GM06990 (cell line): ENCODE results near the gene UNC80.

ENCODE experiments used
- DNase-seq: peaks from one replicate; pipeline ENCODE4 v3.0.0-alpha.2; 2011; ENCODE audit not compliant: insufficient read length; ENCODE audit errors: extremely low read depth
- H3K27me3 ChIP-seq: replicated peaks from 2 replicates; pipeline ENCODE4 v1.6.0; 2011; ENCODE audit warnings: low read length; ENCODE audit not compliant: control insufficient read depth, insufficient read depth
- H3K36me3 ChIP-seq: 2 replicates; pipeline ENCODE4 v1.5.1; 2011; ENCODE audit warnings: low read length; ENCODE audit not compliant: control insufficient read depth, insufficient read depth
- H3K4me3 ChIP-seq: replicated peaks from 2 replicates; pipeline ENCODE4 v1.5.1; 2011; ENCODE audit warnings: low read depth, mild to moderate bottlenecking, control low read depth, low read length
- CTCF ChIP-seq: IDR thresholded peaks from 2 replicates; pipeline ENCODE4 v1.5.1; 2011; ENCODE audit warnings: low read length, control low read depth, mild to moderate bottlenecking, inconsistent platforms; ENCODE audit not compliant: insufficient read depth, poor library complexity, severe bottlenecking

The UNC80 gene

DNA sequence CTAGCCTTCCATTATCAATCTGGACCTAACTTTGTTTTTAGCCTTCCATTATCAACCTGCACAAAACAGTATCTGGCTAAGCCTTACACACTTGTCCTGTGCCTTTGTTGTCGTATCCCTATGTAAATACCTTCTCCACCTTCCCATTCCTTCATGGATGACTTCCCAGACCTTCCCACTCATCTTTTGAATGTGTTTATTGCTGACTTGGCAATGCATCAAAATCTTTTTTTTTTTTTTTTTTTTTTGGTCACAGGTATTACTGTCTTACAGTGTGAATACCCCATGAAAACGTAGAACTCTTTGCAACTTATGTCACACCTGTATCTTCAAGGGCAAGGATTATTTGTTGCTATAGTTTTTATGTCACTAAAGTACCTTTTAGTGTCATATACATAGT lies 256.5 kb downstream of the UNC80 start:
- no peaks in the 10 kb centered on the region; the same call in 1 of the 2 replicates for H3K36me3 ChIP-seq
- no peak for TF ChIP-seq CTCF
- no peaks in the 10 kb centered on the region for H3K27me3 ChIP-seq
- DNase-seq, result no peak
- no peak overlapping the region for H3K4me3 ChIP-seq

DNA sequence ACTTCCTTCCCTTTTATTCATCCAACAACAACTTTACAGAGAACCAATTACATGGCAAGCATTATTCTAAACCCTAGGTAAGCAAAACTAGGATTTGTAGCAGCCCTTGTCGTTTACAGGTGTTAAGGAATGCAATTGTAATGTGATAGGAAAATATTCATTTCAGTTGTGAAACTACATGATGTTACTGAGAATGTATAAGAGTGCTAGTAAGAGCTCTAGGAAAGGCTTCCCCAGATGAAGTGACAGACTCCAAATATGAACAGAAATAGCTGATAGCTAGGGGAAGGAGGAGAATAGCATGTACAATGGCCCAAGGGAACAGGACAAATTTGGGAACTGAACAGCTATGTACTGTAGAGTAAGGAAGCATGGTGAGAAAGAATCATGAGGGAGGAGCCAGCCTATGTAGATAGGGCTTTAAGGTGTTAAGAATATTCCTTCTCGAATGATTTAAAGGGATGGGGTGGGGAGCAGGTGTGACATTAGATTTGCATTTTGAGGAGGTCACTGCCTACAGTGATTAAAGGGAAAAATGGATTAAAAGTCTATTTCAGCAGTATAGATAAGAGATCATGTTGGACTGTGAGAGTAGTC lies 262.6 kb downstream of the UNC80 start:
- Histone ChIP-seq H3K36me3 (no peaks in the 10 kb centered on the region), H3K27me3 (no peaks in the 10 kb centered on the region), H3K4me3 (no peak overlapping the region)
- no peak for DNase-seq
- TF ChIP-seq CTCF, result no peak

DNA sequence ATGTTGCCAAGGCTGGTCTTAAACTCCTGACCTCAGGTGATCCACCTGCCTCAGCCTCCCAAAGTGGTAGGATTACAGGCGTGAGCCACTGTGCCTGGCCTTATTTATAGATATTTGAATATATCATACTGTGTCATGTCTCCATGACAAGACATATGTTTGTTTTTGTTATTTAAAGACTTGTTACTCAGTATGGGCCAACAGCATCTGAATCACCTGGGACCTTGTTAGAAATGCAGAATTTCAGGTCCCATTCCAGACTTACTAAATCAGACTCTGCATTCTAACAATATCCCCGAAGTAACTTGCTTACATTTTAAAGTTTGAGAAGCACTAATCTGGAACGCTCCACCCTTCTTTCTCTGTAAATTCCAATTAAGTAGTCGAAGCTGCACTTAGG lies 264.0 kb downstream of the UNC80 start:
- Histone ChIP-seq H3K36me3 (no peaks in the 10 kb centered on the region), H3K4me3 (no peak overlapping the region), H3K27me3 (no peaks in the 10 kb centered on the region)
- no peak for DNase-seq
- no peak for TF ChIP-seq CTCF

- no peak for DNase-seq
- Histone ChIP-seq H3K36me3 (no peaks in the 10 kb centered on the region), H3K4me3 (no peak overlapping the region), H3K27me3 (no peaks in the 10 kb centered on the region)
- TF ChIP-seq CTCF, result no peak
These were observed 266.4 kb downstream of the UNC80 start for GRCh38 chr2:210038078-210038477.

GRCh38 chr2:210046851-210047500 lies 275.3 kb downstream of the UNC80 start:
- no peaks in the 10 kb centered on the region; the same call in 1 of the 2 replicates for H3K36me3 ChIP-seq
- no peak for DNase-seq
- no peak overlapping the region for H3K4me3 ChIP-seq
- no peak for TF ChIP-seq CTCF
- H3K27me3 ChIP-seq, result no peaks in the 10 kb centered on the region
